ENCODE measurements around the gene OGFR.

GRCh38 chr20:62843656-62844055 is 39.0 kb downstream of the OGFR start:
- TF ChIP-seq, protein P1, sequence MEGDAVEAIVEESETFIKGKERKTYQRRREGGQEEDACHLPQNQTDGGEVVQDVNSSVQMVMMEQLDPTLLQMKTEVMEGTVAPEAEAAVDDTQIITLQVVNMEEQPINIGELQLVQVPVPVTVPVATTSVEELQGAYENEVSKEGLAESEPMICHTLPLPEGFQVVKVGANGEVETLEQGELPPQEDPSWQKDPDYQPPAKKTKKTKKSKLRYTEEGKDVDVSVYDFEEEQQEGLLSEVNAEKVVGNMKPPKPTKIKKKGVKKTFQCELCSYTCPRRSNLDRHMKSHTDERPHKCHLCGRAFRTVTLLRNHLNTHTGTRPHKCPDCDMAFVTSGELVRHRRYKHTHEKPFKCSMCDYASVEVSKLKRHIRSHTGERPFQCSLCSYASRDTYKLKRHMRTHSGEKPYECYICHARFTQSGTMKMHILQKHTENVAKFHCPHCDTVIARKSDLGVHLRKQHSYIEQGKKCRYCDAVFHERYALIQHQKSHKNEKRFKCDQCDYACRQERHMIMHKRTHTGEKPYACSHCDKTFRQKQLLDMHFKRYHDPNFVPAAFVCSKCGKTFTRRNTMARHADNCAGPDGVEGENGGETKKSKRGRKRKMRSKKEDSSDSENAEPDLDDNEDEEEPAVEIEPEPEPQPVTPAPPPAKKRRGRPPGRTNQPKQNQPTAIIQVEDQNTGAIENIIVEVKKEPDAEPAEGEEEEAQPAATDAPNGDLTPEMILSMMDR (IDR thresholded peaks at IDR 0.05 in 2 of 3, conservative IDR thresholded peaks at IDR 0.05 in 1 of 3; ENCODE audit: borderline replicate concordance in 1 of 3, insufficient read depth in 1 of 3, low read depth in 2 of 3, low read length in 2 of 3), result no peak
- TF ChIP-seq FOSL1 (IDR thresholded peaks at IDR 0.05; ENCODE audit: low read depth), result no peak
- TF ChIP-seq POLR2AphosphoS5 (IDR thresholded peaks at IDR 0.05; ENCODE audit: low read depth, low read length), result no peak
- no peak for TF ChIP-seq POLR2A (IDR thresholded peaks at IDR 0.05; ENCODE audit: borderline replicate concordance, extremely low read depth, insufficient read depth, insufficient read length)
- no peak for TF ChIP-seq ZNF274 (IDR thresholded peaks at IDR 0.05; ENCODE audit: low read depth, low read length)
- no peak for TF ChIP-seq EZH2 (IDR thresholded peaks at IDR 0.05)
- no peak for TF ChIP-seq RAD21 (IDR thresholded peaks at IDR 0.05; ENCODE audit: low read depth)
- no peak for TF ChIP-seq JUND (IDR thresholded peaks at IDR 0.05)
- TF ChIP-seq MAX (IDR thresholded peaks at IDR 0.05), result no peak
- no peak for TF ChIP-seq EGR1 (IDR thresholded peaks at IDR 0.05; ENCODE audit: low read depth)
- no peak for TF ChIP-seq TCF7L2 (IDR thresholded peaks at IDR 0.05; ENCODE audit: borderline replicate concordance, extremely low read depth, insufficient read depth, insufficient read length)
- TF ChIP-seq REST (IDR thresholded peaks at IDR 0.05; ENCODE audit: low read depth), result no peak
- TF ChIP-seq SIN3A (IDR thresholded peaks at IDR 0.05; ENCODE audit: low read depth), result no peak
- no peak for TF ChIP-seq EZH2phosphoT487 (IDR thresholded peaks at IDR 0.05; ENCODE audit: borderline replicate concordance)

Measured in HCT116 (cell line).